Tibial artery (tissue), 4 donors: ENCODE data around the gene ARL6IP6.
"Not testable (repeated sequence)": the region's sequence is repeated elsewhere in the genome, so short reads cannot be mapped to it uniquely, and the experiment has no call there.

Experiments used
- DNase-seq, 2 donors: peaks; one replicate each; pipeline ENCODE4 v3.0.0-alpha.2; 2019
- H3K27ac ChIP-seq, 2 donors: fragments of 200-600 bp; sonication (generic) in 1 of 2; 1 replicate in 1 of 2; 2 replicates in 1 of 2; pipeline ENCODE4 v1.5.1; 2018 to 2019; ENCODE audit warnings: mild to moderate bottlenecking in 1 of 2
- H3K27me3 ChIP-seq, 2 donors: fragments of 200-600 bp; sonication (generic) in 1 of 2; one replicate each; pipeline versions ENCODE4 v1.5.1 to v1.6.0; 2016 to 2019
- H3K36me3 ChIP-seq, 3 donors: fragments of 200-600 bp; sonication (generic) in 2 of 3; one replicate each; pipeline ENCODE4 v1.5.1; 2016 to 2019; ENCODE audit warnings: mild to moderate bottlenecking in 2 of 3
- H3K4me1 ChIP-seq, 4 donors: fragments of 200-600 bp; sonication (generic) in 2 of 4; 1 replicate in 3 of 4; 2 replicates in 1 of 4; pipeline ENCODE4 v1.5.1; 2016 to 2019
- H3K4me3 ChIP-seq, 2 donors: fragments of 200-600 bp; sonication (generic) in 1 of 2; 1 replicate in 1 of 2; 2 replicates in 1 of 2; pipeline ENCODE4 v1.5.1; 2018 to 2019; ENCODE audit warnings: mild to moderate bottlenecking in 2 of 2
- H3K9me3 ChIP-seq, 3 donors: fragments of 200-600 bp; sonication (generic) in 1 of 3; one replicate each; pipeline ENCODE4 v1.5.1; 2016 to 2019
- CTCF ChIP-seq, 2 experiments: fragments of 200-600 bp in 1 of 2; fragments of 450-650 bp in 1 of 2; IDR thresholded peaks; one replicate each; pipeline ENCODE4 v1.5.1; 2017 to 2019; ENCODE audit warnings: antibody characterized with exemption in 2 of 2, mild to moderate bottlenecking in 1 of 2, moderate library complexity in 1 of 2
- intact Hi-C: fragments of 100-400 bp; cut with DNase I; formaldehyde crosslinking; loops from one replicate; pipeline ENCODE4 v1.15.0; 2023; ENCODE audit warnings: low total_unique reads

The ARL6IP6 gene

GRCh38 chr2:152762202-152762601 is 43.8 kb downstream of the ARL6IP6 start:
- intact Hi-C loops, result no loop called here
- no peak overlapping the region for H3K4me3 ChIP-seq
- no peak for DNase-seq
- H3K9me3 ChIP-seq, result no peaks in the 10 kb centered on the region
- no peak overlapping the region for H3K27ac ChIP-seq
- no peak for TF ChIP-seq CTCF (IDR thresholded peaks at IDR 0.05)
- H3K36me3 ChIP-seq, result peaks cover 7 to 37% (median 9%) of the 10 kb centered on the region in 3 donors
- H3K27me3 ChIP-seq, result no peaks in the 10 kb centered on the region
- H3K4me1 ChIP-seq, result no peaks in the 10 kb centered on the region

- H3K4me1 ChIP-seq, intact Hi-C loops, H3K4me3 ChIP-seq, H3K27ac ChIP-seq, DNase-seq, H3K27me3 ChIP-seq, H3K9me3 ChIP-seq: not testable (repeated sequence)
- peaks cover 0 to 29% (median under 1%) of the 10 kb centered on the region in 3 donors for H3K36me3 ChIP-seq
These were observed 44.8 kb downstream of the ARL6IP6 start for GRCh38 chr2:152763208-152763607.

- TF ChIP-seq CTCF (IDR thresholded peaks at IDR 0.05), result no peak
- no peak overlapping the region for H3K4me3 ChIP-seq
These were observed 45.2 kb downstream of the ARL6IP6 start for GRCh38 chr2:152763651-152764050.

GRCh38 chr2:152766928-152767327 is 48.5 kb downstream of the ARL6IP6 start:
- TF ChIP-seq CTCF (IDR thresholded peaks at IDR 0.05), result no peak
- no peaks in the 10 kb centered on the region for H3K27me3 ChIP-seq
- H3K4me3 ChIP-seq, result no peak overlapping the region
- DNase-seq, result no peak
- intact Hi-C loops, result no loop called here
- H3K36me3 ChIP-seq, result peaks cover 0 to 13% (median 0%) of the 10 kb centered on the region in 3 donors
- H3K27ac ChIP-seq, result no peak overlapping the region
- H3K9me3 ChIP-seq, result no peaks in the 10 kb centered on the region
- H3K4me1 ChIP-seq, result no peaks in the 10 kb centered on the region

More at GRCh38 chr2:152763651-152764050, 45.2 kb downstream of the ARL6IP6 start:
- H3K9me3 ChIP-seq, result no peaks in the 10 kb centered on the region
- intact Hi-C loops, result no loop called here
- no peak for DNase-seq
- no peak overlapping the region for H3K27ac ChIP-seq
- no peaks in the 10 kb centered on the region for H3K4me1 ChIP-seq
- no peaks in the 10 kb centered on the region for H3K27me3 ChIP-seq
- peaks cover 0 to 29% (median 0%) of the 10 kb centered on the region in 3 donors for H3K36me3 ChIP-seq

- intact Hi-C loops, result no loop called here
- no peak for DNase-seq
- no peak for TF ChIP-seq CTCF (IDR thresholded peaks at IDR 0.05)
These were observed 62.8 kb downstream of the ARL6IP6 start for GRCh38 chr2:152781175-152781574.

GRCh38 chr2:152782171-152782570 is 63.8 kb downstream of the ARL6IP6 start:
- no peak for DNase-seq
- Histone ChIP-seq H3K4me3 (no peak overlapping the region), H3K36me3 (no peaks in the 10 kb centered on the region), H3K4me1 (no peaks in the 10 kb centered on the region), H3K9me3 (no peaks in the 10 kb centered on the region), H3K27me3 (peaks cover 0 to 3% of the 10 kb centered on the region in 2 donors), H3K27ac (no peak overlapping the region)
- intact Hi-C loops, result no loop called here
- TF ChIP-seq CTCF (IDR thresholded peaks at IDR 0.05), result no peak

More at GRCh38 chr2:152781175-152781574, 62.8 kb downstream of the ARL6IP6 start:
- H3K27me3 ChIP-seq, result no peaks in the 10 kb centered on the region
- no peak overlapping the region for H3K27ac ChIP-seq
- no peak overlapping the region for H3K4me3 ChIP-seq
- no peaks in the 10 kb centered on the region for H3K36me3 ChIP-seq
- H3K4me1 ChIP-seq, result no peaks in the 10 kb centered on the region
- H3K9me3 ChIP-seq, result no peaks in the 10 kb centered on the region
